NCI-H1105 treated with DMSO at 0.1 percent for 48 hours (cell line): ENCODE data around the gene JUND.
A peak's percentile ranks its signal among the peaks of the same experiment; 100 is the strongest.

Experiments
- DNase-seq: peaks from one replicate; lab custom pipeline; 2025; lab: John Stamatoyannopoulos, UW

Gene JUND

GRCh38 chr19:18290302-18291018 lies 9.0 kb upstream of the JUND start:
- no peak for DNase-seq

- DNase-seq = no peak
These were observed 8.3 kb upstream of the JUND start for GRCh38 chr19:18289471-18290301.

- no peak for DNase-seq
These were observed 6.7 kb upstream of the JUND start for GRCh38 chr19:18287836-18288772.

GRCh38 chr19:18286973-18287635 lies 5.7 kb upstream of the JUND start:
- DNase-seq = no peak

- no peak for DNase-seq
These were observed 3.4 kb upstream of the JUND start for GRCh38 chr19:18284712-18285360.

GRCh38 chr19:18283338-18283737 lies 1.9 kb upstream of the JUND start:
- DNase-seq = no peak

- DNase-seq = no peak
These were observed 1.3 kb upstream of the JUND start for GRCh38 chr19:18282788-18283141.

- peak; percentile 92 for DNase-seq
These were observed 782 bp upstream of the JUND start for GRCh38 chr19:18282021-18282787.

- DNase-seq = peak; percentile 85
These were observed 958 bp downstream of the JUND start for GRCh38 chr19:18280247-18281081.

- DNase-seq = peak; percentile 90
These were observed 1.7 kb downstream of the JUND start for GRCh38 chr19:18279516-18280246.

- no peak for DNase-seq
These were observed 2.2 kb downstream of the JUND start for GRCh38 chr19:18279266-18279515.

GRCh38 chr19:18278521-18279265 lies 2.7 kb downstream of the JUND start:
- no peak for DNase-seq

- no peak for DNase-seq
These were observed 6.6 kb downstream of the JUND start for GRCh38 chr19:18274781-18275356.

- no peak for DNase-seq
These were observed 7.1 kb downstream of the JUND start, which contains the start of gene IQCN for GRCh38 chr19:18274219-18274780. IQCN (minus strand) TSS chr19:18274452; CDS start chr19:18269478, 4,974 bp downstream.

GRCh38 chr19:18273561-18274218 lies 7.7 kb downstream of the JUND start:
- no peak for DNase-seq

- no peak for DNase-seq
These were observed 10.0 kb downstream of the JUND start for GRCh38 chr19:18271433-18271841.

GRCh38 chr19:18270326-18270725 lies 11.1 kb downstream of the JUND start:
- no peak for DNase-seq
